T-helper 2 cell treated with Interferon-gamma antibody and Interleukin-4, amounts not matched to agents 100 ng/mL and 5 ng/mL, for 36 hours (primary cell): ENCODE data around the gene KDELR1. TPM values are rescaled to one million over a fixed set of nuclear protein-coding genes. Genes with fewer than 3 reads are reported as not detected.
"Not testable (repeated sequence)": the region's sequence is repeated elsewhere in the genome, so short reads cannot be mapped to it uniquely, and the experiment has no call there.

Experiments used
- intact Hi-C: fragments of 100-400 bp; cut with micrococcal nuclease; formaldehyde crosslinking; loops from one replicate; pipeline ENCODE4 v1.15.1; 2023
- total RNA-seq: library from RNA; stranded (reverse); gene quantifications from 2 replicates; pipeline ENCODE4 v1.2.3, GENCODE V29; 2022

Gene KDELR1
- total RNA-seq, 1 donor from 2014 or later, result 73.3 TPM

- intact Hi-C loops, result no loop called here
These were observed 17.8 kb downstream of the KDELR1 start for GRCh38 chr19:48373567-48373966.

GRCh38 chr19:48372904-48373303 lies 18.4 kb downstream of the KDELR1 start:
- intact Hi-C loops, result no loop called here

GRCh38 chr19:48371771-48372170 lies 19.6 kb downstream of the KDELR1 start:
- intact Hi-C loops, result not testable (repeated sequence)

- intact Hi-C loops, result no loop called here
These were observed 20.0 kb downstream of the KDELR1 start for GRCh38 chr19:48371367-48371766.

- intact Hi-C loops, result no loop called here
These were observed 20.4 kb downstream of the KDELR1 start for GRCh38 chr19:48370955-48371354.

GRCh38 chr19:48368936-48369335 lies 22.4 kb downstream of the KDELR1 start:
- intact Hi-C loops, result no loop called here

- intact Hi-C loops, result no loop called here
These were observed 23.5 kb downstream of the KDELR1 start for GRCh38 chr19:48367855-48368254.

- intact Hi-C loops, result no loop called here
These were observed 25.7 kb downstream of the KDELR1 start for GRCh38 chr19:48365602-48366001.

GRCh38 chr19:48364598-48365348 lies 26.6 kb downstream of the KDELR1 start:
- intact Hi-C loops, result loop anchor here (1.0 to 5.0 kb wide), 6 partner anchors 34 to 1507 kb away; partner anchors contain the start of genes CARD8, DBP, GRWD1 and LMTK3

GRCh38 chr19:48363810-48364597 lies 27.3 kb downstream of the KDELR1 start, which contains the start of the genes SYNGR4 and TMEM143:
TSS of gene SYNGR4 (plus strand) at chr19:48364367. CDS start at chr19:48365843, 1,476 bp downstream.
TSS of gene TMEM143 (minus strand) at chr19:48363940. CDS start at chr19:48363920, 20 bp downstream.
- intact Hi-C loops, result loop anchor here (1.0 to 5.0 kb wide), 10 partner anchors 34 to 1507 kb away; partner anchors contain the start of genes CARD8, CYTH2, DBP and GRWD1

- intact Hi-C loops, result loop anchor here (1.0 to 5.0 kb wide), 8 partner anchors 33 to 1506 kb away; partner anchors contain the start of genes CARD8, CYTH2, DBP and LMTK3
These were observed 27.9 kb downstream of the KDELR1 start for GRCh38 chr19:48363500-48363809.

GRCh38 chr19:48362716-48363499 lies 28.4 kb downstream of the KDELR1 start:
- intact Hi-C loops, result loop anchor here (1.0 to 5.0 kb wide), 8 partner anchors 33 to 1506 kb away; partner anchors contain the start of genes CARD8, CYTH2, DBP and LMTK3

GRCh38 chr19:48361912-48362311 lies 29.4 kb downstream of the KDELR1 start:
- intact Hi-C loops, result loop anchor here (2.0 to 5.0 kb wide), 5 partner anchors 105 to 1505 kb away; partner anchors contain the start of genes CARD8, DBP, LMTK3 and RPL18

- intact Hi-C loops, result no loop called here
These were observed 32.2 kb downstream of the KDELR1 start for GRCh38 chr19:48359123-48359522.

GRCh38 chr19:48355365-48355954 lies 35.9 kb downstream of the KDELR1 start:
- intact Hi-C loops, result no loop called here

GRCh38 chr19:48354332-48354992 lies 36.9 kb downstream of the KDELR1 start:
- intact Hi-C loops, result no loop called here

- intact Hi-C loops, result no loop called here
These were observed 37.7 kb downstream of the KDELR1 start for GRCh38 chr19:48353677-48354076.

GRCh38 chr19:48351341-48351752 lies 40.0 kb downstream of the KDELR1 start:
- intact Hi-C loops, result no loop called here

GRCh38 chr19:48350856-48351255 lies 40.5 kb downstream of the KDELR1 start:
- intact Hi-C loops, result no loop called here

GRCh38 chr19:48348737-48349136 lies 42.6 kb downstream of the KDELR1 start:
- intact Hi-C loops, result no loop called here
